A549 (cell line): Measurements from ENCODE around the gene OLFM3. TPM values are rescaled to one million over a fixed set of nuclear protein-coding genes. Genes with fewer than 3 reads are reported as not detected.

Experiments
- ATAC-seq, 2 experiments: fragments of 200-7000 bp in 1 of 2; fragments of >200 bp in 1 of 2; cut with Nextera tagmentation in 1 of 2; cut with Tn5 transposase in 1 of 2; 3 replicates each; pipeline versions ENCODE4 v1.8.0 to v1.9.1; 2018 to 2020; ENCODE audit warnings: mild to moderate bottlenecking in 1 of 2, moderate library complexity in 1 of 2
- CTCF ChIA-PET: fragments of 300-600 bp; sonication (Branson Sonifier 250); formaldehyde crosslinking; extraction: SDS; loops from one replicate; lab custom pipeline; 2021; ENCODE audit warnings: antibody characterized with exemption, inconsistent platforms; lab: Yijun Ruan, JAX
- POLR2A ChIA-PET: fragments of 350-600 bp; formaldehyde crosslinking; extraction: SDS; loops from one replicate; lab custom pipeline; 2021; ENCODE audit warnings: antibody characterized with exemption, inconsistent platforms; lab: Yijun Ruan, JAX
- DNase-seq, 2 experiments: peaks; one replicate each; pipeline versions ENCODE4 v3.0.0 to v3.0.0-alpha.2; 2011 to 2016; ENCODE audit warnings: low read depth in 1 of 2, low spot score in 1 of 2
- FAIRE-seq: peaks from 2 replicates; lab custom pipeline; 2011; peaks lifted over from hg19 to GRCh38; lab: Jason Lieb, UNC
- H3K27ac ChIP-seq, 2 experiments: fragments of >200 bp; sonication (Bioruptor Twin); formaldehyde crosslinking; 3 replicates each; pipeline ENCODE4 v1.5.1; 2016 to 2017
- H3K4me1 ChIP-seq: fragments of >200 bp; sonication (Bioruptor Twin); formaldehyde crosslinking; 3 replicates; pipeline ENCODE4 v1.6.1; 2016
- H3K4me2 ChIP-seq: fragments of >200 bp; sonication (Bioruptor Twin); formaldehyde crosslinking; 3 replicates; pipeline ENCODE4 v1.6.1; 2016
- H3K4me3 ChIP-seq: fragments of >200 bp; sonication (Bioruptor Twin); formaldehyde crosslinking; 3 replicates; pipeline ENCODE4 v1.5.1; 2016
- H3K9me3 ChIP-seq: fragments of >200 bp; sonication (Bioruptor Twin); formaldehyde crosslinking; 3 replicates; pipeline ENCODE4 v1.6.1; 2016
- CEBPB ChIP-seq, 2 experiments: fragments of >200 bp in 1 of 2; sonication (Bioruptor Twin) in 1 of 2; formaldehyde crosslinking in 1 of 2; IDR thresholded peaks; 2 replicates each; pipeline ENCODE4 v1.6.1; 2012 to 2016
- CHD2 ChIP-seq: fragments of 150-350 bp; IDR thresholded peaks from 2 replicates; pipeline ENCODE4 v1.6.1; 2014; ENCODE audit warnings: low read length; ENCODE audit not compliant: partially characterized antibody
- CHD4 ChIP-seq: fragments of 200-600 bp; sonication (generic); IDR thresholded peaks from 2 replicates; pipeline ENCODE4 v1.6.1; 2016; ENCODE audit warnings: antibody characterized with exemption, mild to moderate bottlenecking, borderline replicate concordance
- CTCF ChIP-seq: fragments of >200 bp; sonication (Bioruptor Twin); formaldehyde crosslinking; IDR thresholded peaks from 3 replicates; pipeline ENCODE4 v1.5.1; 2016
- EHF ChIP-seq: fragments of 250-450 bp; sonication (Bioruptor Pico); IDR thresholded peaks from 2 replicates; pipeline ENCODE4 v1.5.0; 2020; ENCODE audit warnings: mild to moderate bottlenecking
- EHMT2 ChIP-seq: fragments of 200-600 bp; sonication (generic); IDR thresholded peaks from 2 replicates; pipeline ENCODE4 v1.6.1; 2016; ENCODE audit warnings: antibody characterized with exemption, low read depth, mild to moderate bottlenecking, moderate library complexity
- FOSB ChIP-seq: fragments of 250-450 bp; sonication (Bioruptor Pico); IDR thresholded peaks from 2 replicates; pipeline ENCODE4 v1.5.0; 2020; ENCODE audit warnings: mild to moderate bottlenecking, moderate library complexity
- GATA3 ChIP-seq: IDR thresholded peaks from 2 replicates; pipeline ENCODE4 v1.6.1; 2012; ENCODE audit warnings: borderline replicate concordance
- HDAC2 ChIP-seq: fragments of 200-600 bp; sonication (generic); IDR thresholded peaks from 2 replicates; pipeline ENCODE4 v1.6.1; 2016
- HES2 ChIP-seq: fragments of >200 bp; sonication (Bioruptor Twin); formaldehyde crosslinking; IDR thresholded peaks from 2 replicates; pipeline ENCODE4 v1.6.1; 2016
- HOXA7 ChIP-seq: fragments of 250-450 bp; sonication (Bioruptor Pico); IDR thresholded peaks from 2 replicates; pipeline ENCODE4 v1.5.0; 2020; ENCODE audit warnings: mild to moderate bottlenecking, moderate library complexity
- HOXB5 ChIP-seq: fragments of 250-450 bp; sonication (Bioruptor Pico); IDR thresholded peaks from 2 replicates; pipeline ENCODE4 v1.5.0; 2020; ENCODE audit warnings: mild to moderate bottlenecking, moderate library complexity
- JUN ChIP-seq, 2 experiments: fragments of >200 bp; sonication (Bioruptor Twin); formaldehyde crosslinking; IDR thresholded peaks; 2 replicates in 1 of 2; 3 replicates in 1 of 2; pipeline ENCODE4 v1.6.1; 2016 to 2017
- JUNB ChIP-seq: fragments of >200 bp; sonication (Bioruptor Twin); formaldehyde crosslinking; IDR thresholded peaks from 2 replicates; pipeline ENCODE4 v1.6.1; 2016
- KDM1A ChIP-seq: fragments of 200-600 bp; sonication (generic); IDR thresholded peaks from 2 replicates; pipeline ENCODE4 v1.6.1; 2016; ENCODE audit warnings: low read depth, mild to moderate bottlenecking
- KDM5A ChIP-seq: fragments of 200-600 bp; sonication (generic); IDR thresholded peaks from 2 replicates; pipeline ENCODE4 v1.6.1; 2016; ENCODE audit warnings: antibody characterized with exemption, mild to moderate bottlenecking
- MAX ChIP-seq: IDR thresholded peaks from 2 replicates; pipeline ENCODE4 v1.6.1; 2012
- NPAS2 ChIP-seq: fragments of 250-450 bp; sonication (Bioruptor Pico); IDR thresholded peaks from 2 replicates; pipeline ENCODE4 v1.8.0; 2022; ENCODE audit warnings: mild to moderate bottlenecking, moderate library complexity, borderline replicate concordance
- NR3C1 ChIP-seq: fragments of >200 bp; sonication (Bioruptor Twin); formaldehyde crosslinking; IDR thresholded peaks from 3 replicates; pipeline ENCODE4 v1.6.1; 2017
- RARB ChIP-seq: fragments of 250-450 bp; sonication (Bioruptor Pico); IDR thresholded peaks from 2 replicates; pipeline ENCODE4 v1.8.0; 2021; ENCODE audit warnings: mild to moderate bottlenecking, moderate library complexity
- RNF2 ChIP-seq: fragments of 200-600 bp; sonication (generic); IDR thresholded peaks from 2 replicates; pipeline ENCODE4 v1.6.1; 2016; ENCODE audit warnings: low read depth, mild to moderate bottlenecking, antibody characterized with exemption, moderate library complexity, borderline replicate concordance
- SMC3 ChIP-seq: fragments of >200 bp; sonication (Bioruptor Twin); formaldehyde crosslinking; IDR thresholded peaks from 3 replicates; pipeline ENCODE4 v1.6.1; 2018; ENCODE audit warnings: inconsistent platforms
- SREBF2 ChIP-seq: fragments of 450-650 bp; IDR thresholded peaks from 2 replicates; pipeline ENCODE4 v1.6.1; 2014; ENCODE audit warnings: mild to moderate bottlenecking, moderate library complexity
- TFCP2L1 ChIP-seq: fragments of 250-450 bp; sonication (Bioruptor Pico); IDR thresholded peaks from 2 replicates; pipeline ENCODE4 v1.5.0; 2021; ENCODE audit warnings: mild to moderate bottlenecking
- TP53 ChIP-seq: fragments of 250-450 bp; sonication (Bioruptor Pico); IDR thresholded peaks from 2 replicates; pipeline ENCODE4 v1.5.0; 2021; ENCODE audit warnings: mild to moderate bottlenecking, moderate library complexity
- USF2 ChIP-seq: fragments of 450-650 bp; IDR thresholded peaks from 2 replicates; pipeline ENCODE4 v1.6.1; 2014; ENCODE audit warnings: antibody characterized with exemption
- ZC3H11A ChIP-seq: fragments of 450-650 bp; IDR thresholded peaks from 2 replicates; pipeline ENCODE4 v1.6.1; 2014; ENCODE audit warnings: antibody characterized with exemption, mild to moderate bottlenecking
- ZSCAN20 ChIP-seq: fragments of 250-450 bp; sonication (Bioruptor Pico); IDR thresholded peaks from 2 replicates; pipeline ENCODE4 v1.8.0; 2022; ENCODE audit warnings: mild to moderate bottlenecking, moderate library complexity
- WGBS: methylation state at CpG from one replicate; pipeline ENCODE4 v1.1.6; 2017; ENCODE audit errors: missing lambda C conversion rate; 5-methylcytosine and 5-hydroxymethylcytosine counted together
- polyA plus RNA-seq, 4 experiments: library from polyadenylated mRNA; depleted of rRNA in 3 of 4; stranded (reverse); fragments of >200 nt; fragmentation: RNase III in 1 of 4; extraction: RNeasy Plus Mini Kit Qiagen cat#74134 plus additional on column Dnase treatment in 1 of 4; gene quantifications; 2 replicates in 3 of 4; 3 replicates in 1 of 4; pipeline ENCODE4 v1.2.3, GENCODE V29; 2011 to 2017

OLFM3 gene
- polyA plus RNA-seq, 2 of the 4 experiments (the other 2 are of a cell fraction): not detected

- Histone ChIP-seq H3K9me3 (no peaks in the 10 kb centered on the region), H3K27ac (no peak overlapping the region), H3K4me2 (no peak overlapping the region), H3K4me1 (no peaks in the 10 kb centered on the region), H3K4me3 (no peak overlapping the region)
- TF ChIP-seq USF2 (no peak), KDM1A (no peak), CTCF (no peak), EHMT2 (no peak), RNF2 (no peak), NPAS2 (CRISPR knock-in tag) (no peak), HOXA7 (CRISPR knock-in tag) (no peak), SREBF2 (no peak), JUN (IDR thresholded peaks at IDR 0.05) (no peak), JUNB (no peak), CHD4 (no peak), HOXB5 (no peak), KDM5A (no peak), SMC3 (no peak), HDAC2 (no peak), TP53 (CRISPR knock-in tag) (no peak), CHD2 (no peak), FOSB (CRISPR knock-in tag) (no peak), GATA3 (no peak)
- POLR2A ChIA-PET: no interaction called here
- WGBS: 21% methylated on average over 5 of the region's 5 CpGs
- CTCF ChIA-PET: no interaction called here
- FAIRE-seq (no peak), DNase-seq (no peak), ATAC-seq (no peak)
Observed at GRCh38 chr1:101915597-101915996, 81.1 kb downstream of the OLFM3 start.

- 53% methylated on average over 3 of the region's 4 CpGs for WGBS
- CTCF ChIA-PET: no interaction called here
- no peak overlapping the region for H3K4me2 ChIP-seq
Observed at GRCh38 chr1:101914473-101915242, 82.1 kb downstream of the OLFM3 start.

More at GRCh38 chr1:101914473-101915242, 82.1 kb downstream of the OLFM3 start:
- no peak for ATAC-seq
- no peak for TF ChIP-seq HOXB5
- TF ChIP-seq MAX: no peak
- no peak for TF ChIP-seq ZC3H11A
- TF ChIP-seq NR3C1: no peak
- TF ChIP-seq SREBF2: no peak
- no peak for TF ChIP-seq TFCP2L1 (CRISPR knock-in tag)
- TF ChIP-seq HDAC2: no peak
- TF ChIP-seq RARB (CRISPR knock-in tag): no peak
- TF ChIP-seq EHF (CRISPR knock-in tag): no peak
- TF ChIP-seq HES2: no peak
- no peak for TF ChIP-seq CEBPB (IDR thresholded peaks at IDR 0.05)
- TF ChIP-seq ZSCAN20 (CRISPR knock-in tag): no peak
- TF ChIP-seq JUN (IDR thresholded peaks at IDR 0.05): no peak
- no peak for TF ChIP-seq CTCF
- POLR2A ChIA-PET: no interaction called here
- Histone ChIP-seq H3K4me1 (no peaks in the 10 kb centered on the region), H3K4me3 (no peak overlapping the region), H3K27ac (no peak overlapping the region), H3K9me3 (no peaks in the 10 kb centered on the region)
- no peak for FAIRE-seq
- no peak for DNase-seq
